LoVo (cell line): ENCODE data around the gene CIART.
"Not testable (repeated sequence)": the region's sequence is repeated elsewhere in the genome, so short reads cannot be mapped to it uniquely, and the experiment has no call there.

Source experiments
- DNase-seq: peaks from one replicate; pipeline ENCODE4 v3.0.0-alpha.2; 2016; ENCODE audit warnings: low spot score

Gene CIART

GRCh38 chr1:150281758-150282557 is at the start of gene CIART:
Gene CIART (plus strand): TSS chr1:150282554. CDS start chr1:150283268, 714 bp downstream.
- no peak for DNase-seq

- not testable (repeated sequence) for DNase-seq
These were observed 49.4 kb upstream of the CIART start for GRCh38 chr1:150232921-150233320.

- DNase-seq = peak; percentile 16
These were observed 48.7 kb upstream of the CIART start for GRCh38 chr1:150233359-150234308.

DNA sequence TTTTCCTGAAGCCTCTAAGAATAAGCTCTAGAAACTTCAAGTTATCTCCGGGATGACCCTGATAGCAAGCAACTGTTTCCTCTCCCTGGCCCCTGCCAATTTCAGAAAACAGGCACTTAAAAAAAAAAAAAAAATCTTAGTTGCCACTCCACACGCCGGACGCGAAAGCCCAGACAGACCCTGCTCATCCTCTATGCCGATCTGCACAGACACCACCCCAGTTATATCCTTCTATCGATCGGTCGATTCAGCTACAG is 48.1 kb upstream of the CIART start:
- no peak for DNase-seq

- DNase-seq = peak; percentile 73
These were observed 47.6 kb upstream of the CIART start for GRCh38 chr1:150234566-150235293.

- no peak for DNase-seq
These were observed 47.0 kb upstream of the CIART start for GRCh38 chr1:150235294-150235851.

DNA sequence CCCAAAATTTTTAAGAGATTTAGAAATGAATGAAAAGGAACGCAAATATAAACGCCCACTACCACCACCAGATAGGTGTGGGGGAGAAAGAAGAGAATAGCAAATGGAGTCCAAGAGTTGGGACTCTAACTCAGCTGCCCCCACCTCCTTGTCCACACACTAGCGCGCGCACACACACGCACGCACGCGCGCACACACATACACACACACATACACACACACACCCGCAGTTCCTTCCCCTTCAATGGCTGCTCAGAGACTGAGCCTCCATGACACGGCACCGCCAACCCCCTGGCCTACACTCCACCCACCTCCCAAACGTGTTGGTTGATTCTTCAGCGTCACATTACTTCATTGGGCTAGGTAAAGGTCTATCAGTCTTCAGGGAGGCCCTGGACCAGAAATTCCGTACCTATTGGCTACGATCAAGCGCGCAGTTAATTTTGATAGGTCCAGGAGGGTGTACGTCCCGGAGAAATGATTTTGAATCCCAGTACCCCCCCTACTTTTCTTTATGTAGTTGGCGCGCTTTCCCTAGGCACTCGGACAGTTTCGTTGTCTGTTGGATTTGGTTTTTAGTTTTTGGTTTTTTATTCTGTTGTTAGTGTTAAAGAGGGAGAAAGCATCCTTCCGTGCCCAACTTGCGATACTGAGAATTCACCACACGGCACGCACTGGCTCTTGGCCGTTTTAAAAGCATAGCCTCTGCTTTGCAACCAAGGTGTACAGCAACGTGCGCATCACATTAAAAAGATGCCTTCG is 46.3 kb upstream of the CIART start, which contains the start of gene ANP32E:
Gene ANP32E, minus strand, starts transcription at position 261 of the 762 bp plus-strand sequence. CDS start 326 bp downstream, outside the sequence.
- DNase-seq = peak; percentile 99

DNA sequence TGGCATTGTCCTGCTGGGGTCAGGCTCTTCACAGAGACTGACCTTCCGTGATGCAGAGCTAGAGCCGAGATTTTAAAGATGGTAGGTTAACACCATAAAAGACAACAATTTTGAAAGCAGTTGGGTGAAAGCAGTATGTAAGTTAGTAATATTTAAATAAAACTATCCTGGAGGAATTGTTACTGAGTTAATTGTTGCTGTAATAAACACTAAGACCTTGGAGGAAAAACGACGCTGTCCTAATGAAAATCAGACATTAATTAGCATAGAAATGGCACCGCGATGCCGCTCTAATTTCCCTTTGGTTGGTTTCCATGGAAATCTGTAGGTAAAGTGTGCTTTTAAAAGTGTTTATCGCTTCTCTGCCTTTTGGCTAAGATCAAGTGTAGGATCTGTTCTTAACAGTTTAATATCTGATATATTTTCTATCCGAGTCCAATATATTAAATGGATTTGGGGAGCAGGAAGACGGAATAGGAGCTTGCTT is 45.7 kb upstream of the CIART start:
- DNase-seq = no peak

DNA sequence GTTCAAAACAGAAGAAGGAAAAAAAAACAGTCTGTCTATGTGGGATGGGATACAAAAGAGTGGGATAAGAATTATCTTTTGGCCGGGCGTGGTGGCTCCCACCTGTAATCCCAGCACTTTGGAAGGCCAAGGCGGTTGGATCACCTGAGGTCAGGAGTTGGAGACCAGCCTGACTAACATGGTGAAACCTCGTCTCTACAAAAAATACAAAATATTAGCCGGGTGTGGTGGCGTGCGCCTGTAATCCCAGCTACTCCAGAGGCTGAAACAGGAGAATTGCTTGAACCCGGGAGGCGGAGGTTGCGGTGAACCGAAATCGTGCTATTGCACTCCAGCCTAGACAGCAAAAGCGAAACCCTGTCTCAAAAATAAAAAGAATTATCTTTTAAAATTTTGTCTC is 45.2 kb upstream of the CIART start:
- not testable (repeated sequence) for DNase-seq

DNA sequence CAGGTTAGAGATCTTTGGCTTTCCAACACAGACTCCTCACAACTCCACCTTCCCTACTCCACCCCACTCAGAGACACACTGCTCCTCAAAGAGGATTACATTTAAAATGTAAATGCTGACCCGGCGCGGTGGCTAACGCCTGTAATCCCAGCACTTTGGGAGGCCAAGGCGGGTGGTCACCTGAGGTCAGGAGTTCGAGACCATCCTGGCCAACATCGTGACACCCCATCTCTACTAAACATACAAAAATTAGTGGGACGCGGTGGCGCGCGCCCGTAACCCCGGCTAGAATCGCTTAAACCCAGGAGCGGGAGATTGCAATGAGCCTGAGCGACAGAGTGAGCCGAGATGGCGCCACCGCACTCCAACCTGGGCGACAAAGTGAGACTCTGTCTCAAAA is 44.6 kb upstream of the CIART start:
- DNase-seq = no peak

GRCh38 chr1:150243003-150243402 is 39.4 kb upstream of the CIART start:
- DNase-seq = no peak

DNA sequence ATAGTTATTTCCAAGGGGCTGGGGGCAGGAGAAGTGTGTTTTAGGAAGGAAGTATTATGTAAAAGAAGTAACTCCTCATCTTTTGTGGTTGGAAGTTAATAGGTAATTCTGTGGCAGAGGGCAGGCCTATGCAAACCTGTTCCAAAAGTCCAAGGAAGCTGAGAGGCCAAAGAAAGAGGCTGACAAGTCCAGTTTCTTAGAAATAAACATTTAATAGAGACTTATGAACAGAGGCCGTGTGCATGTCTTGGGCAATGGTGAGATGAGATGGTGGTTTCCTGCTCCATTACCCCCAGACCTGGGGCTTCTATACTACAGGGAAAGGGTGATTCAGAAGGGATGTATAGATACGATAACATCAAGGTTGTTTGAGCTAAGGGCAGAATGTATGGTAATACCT is 32.4 kb upstream of the CIART start:
- no peak for DNase-seq

- DNase-seq = no peak
These were observed 26.2 kb upstream of the CIART start for GRCh38 chr1:150256198-150256553.

GRCh38 chr1:150256554-150257341 is 25.6 kb upstream of the CIART start:
- no peak for DNase-seq

- DNase-seq = no peak
These were observed 24.4 kb upstream of the CIART start, which contains the start of gene CA14 for GRCh38 chr1:150257624-150258585. Gene CA14 (plus strand): TSS chr1:150257774. CDS start chr1:150258129, 355 bp downstream.

DNA sequence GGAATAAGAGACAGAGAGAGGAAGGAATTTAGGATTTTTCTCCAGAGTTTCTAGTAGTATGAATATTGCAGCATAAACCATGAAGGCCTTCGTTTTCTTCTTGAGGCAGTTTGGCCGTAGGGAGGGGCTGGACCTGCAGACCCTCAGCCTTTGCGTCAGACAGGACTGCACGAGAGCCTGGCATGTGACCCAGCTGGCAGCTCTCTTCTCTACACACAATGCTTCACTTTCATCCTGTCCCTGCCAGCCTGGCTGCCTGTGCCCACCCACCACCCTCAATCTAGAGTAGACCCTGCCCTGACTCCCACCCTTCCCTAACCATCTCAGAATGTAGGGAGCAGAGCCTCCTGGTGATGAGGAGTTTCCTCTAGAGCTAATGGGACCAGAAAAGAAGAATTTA is 23.1 kb upstream of the CIART start:
- DNase-seq = no peak

- no peak for DNase-seq
These were observed 22.3 kb upstream of the CIART start for GRCh38 chr1:150259758-150260669.

- DNase-seq = no peak
These were observed 21.0 kb upstream of the CIART start for GRCh38 chr1:150261367-150261766.
